ENCODE measurements around the gene CAPN8.

CAPN8 gene

DNA sequence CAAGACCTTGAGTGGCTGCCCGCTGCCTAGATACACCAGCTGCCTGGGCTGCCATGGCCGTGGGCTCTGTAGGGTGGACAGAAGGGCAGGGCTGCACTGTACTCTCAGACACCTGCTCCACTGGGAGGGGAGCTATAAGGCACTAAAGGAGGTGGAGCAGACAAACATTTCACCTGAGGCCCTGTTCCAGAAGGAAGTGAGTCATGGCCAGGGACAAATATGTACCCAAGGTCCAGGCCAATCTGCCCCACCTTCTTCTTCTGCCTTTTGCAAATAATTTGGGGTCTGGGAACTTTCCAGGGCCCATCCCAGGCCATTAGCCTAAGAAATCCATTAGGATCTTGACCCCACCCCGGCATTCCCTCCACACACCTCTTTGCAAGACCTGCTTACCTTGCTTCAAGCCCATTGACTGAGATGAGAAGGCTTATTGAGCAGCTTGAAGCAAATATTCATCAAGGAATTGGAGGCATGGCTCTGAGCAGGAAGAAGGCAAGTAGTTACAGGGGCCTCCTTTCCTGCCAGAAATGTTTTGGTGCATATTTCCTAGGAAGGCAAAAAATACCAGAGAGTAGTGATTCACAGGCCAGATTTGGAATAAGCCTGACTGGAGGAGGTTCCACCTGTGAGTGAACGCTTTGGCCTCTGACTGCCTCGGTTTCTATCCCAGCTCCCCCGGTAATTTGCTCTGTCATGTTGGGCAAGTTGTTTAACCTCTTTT, at the start of gene CAPN8:
Gene CAPN8, minus strand, starts transcription at position 110 of the 721 bp plus-strand sequence. Its CDS starts 55 bp downstream, at position 55.
- H3K27ac ChIP-seq, result peak within 1 kb of the TSS in 2 of 21 experiments; percentile 1 to 32
- no peak within 1 kb of the TSS for H3K4me3 ChIP-seq

GRCh38 chr1:223714849-223715603, 49.5 kb upstream of the CAPN8 start:
- peak overlapping the region in 16 of 21 experiments; percentile 18 to 96 (median 63) for H3K27ac ChIP-seq
- peak overlapping the region in 1 of 7 experiments; percentile 4 for H3K4me3 ChIP-seq

- Histone ChIP-seq H3K27ac (peak overlapping the region in 8 of 21 experiments; percentile 54 to 99 (median 96)), H3K4me3 (peak overlapping the region in 1 of 7 experiments; percentile 72)
Measured at GRCh38 chr1:223714421-223714724, 48.9 kb upstream of the CAPN8 start.

DNA sequence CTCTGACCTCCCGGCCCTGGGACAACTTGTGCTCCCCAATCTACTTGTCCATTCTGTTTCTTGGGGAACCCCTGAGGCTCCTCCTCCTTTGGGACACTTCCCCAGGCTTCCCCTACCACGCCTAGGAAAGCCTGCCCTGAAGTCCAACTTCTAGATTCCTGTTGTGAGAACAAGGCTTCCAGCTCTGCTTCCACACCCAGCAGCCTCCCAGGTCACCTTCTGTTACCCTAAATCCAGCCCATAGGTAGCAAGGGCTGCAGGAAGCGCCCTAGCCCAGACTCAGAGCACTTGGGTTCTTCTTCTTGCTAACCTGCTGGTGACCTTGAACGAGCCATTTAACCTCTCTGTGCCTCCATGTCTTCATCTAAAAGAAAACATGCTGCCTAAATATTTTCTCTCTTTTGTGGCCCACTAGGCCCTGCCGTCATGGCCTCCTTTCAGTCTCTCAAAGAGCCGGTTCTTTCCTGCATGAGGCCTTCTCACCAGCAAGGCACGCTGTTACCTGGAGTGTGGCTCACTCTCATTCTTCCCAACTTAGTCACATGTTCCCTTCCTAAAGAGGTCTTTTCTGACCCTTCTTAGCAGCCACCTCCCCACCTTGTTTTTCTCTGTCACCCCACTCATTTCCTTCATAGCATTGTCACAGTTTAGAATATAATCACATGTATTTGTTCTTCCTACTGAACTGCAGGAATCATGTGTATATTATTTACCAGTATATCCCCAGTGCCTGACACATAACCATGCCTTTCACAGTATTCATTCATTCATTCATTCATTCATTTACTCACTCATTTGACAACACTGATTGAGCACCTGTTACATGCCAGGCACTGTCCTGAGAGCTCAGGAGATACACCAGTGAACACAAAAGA, 48.3 kb upstream of the CAPN8 start:
- Histone ChIP-seq H3K4me3 (peak overlapping the region; percentile 55 to 86 (median 77)), H3K27ac (peak overlapping the region in 20 of 21 experiments; percentile 88 to 99 (median 96))

DNA sequence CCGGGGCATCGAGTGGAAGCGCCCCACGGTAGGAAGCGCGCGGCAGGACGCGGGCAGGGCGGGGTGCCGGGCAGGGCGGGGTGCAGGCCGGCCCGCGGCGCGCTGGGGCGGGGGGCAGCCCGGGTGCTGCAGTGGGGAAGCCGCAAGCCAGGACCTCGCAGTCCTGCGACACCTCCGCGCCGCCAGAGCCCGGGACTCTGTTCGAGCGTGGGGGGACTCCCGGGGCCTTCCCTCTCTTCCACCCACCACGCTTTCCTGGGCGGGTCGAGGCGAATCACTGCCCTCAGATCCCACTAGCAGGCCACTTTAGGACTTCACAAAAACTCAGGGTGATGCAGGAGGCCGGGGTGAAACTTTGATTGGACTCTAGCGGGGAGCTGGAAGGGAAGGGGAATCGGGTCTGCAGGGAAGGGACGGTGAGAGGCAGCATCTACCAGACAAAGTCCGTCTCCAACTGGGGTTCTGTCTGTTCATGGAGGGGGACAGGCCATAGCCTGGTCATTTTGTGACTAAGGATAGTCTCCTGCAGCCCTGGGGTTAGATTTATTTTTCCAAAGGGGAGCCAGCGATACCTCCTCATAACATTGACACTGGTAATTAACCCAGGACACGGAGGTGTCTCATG, 47.5 kb upstream of the CAPN8 start:
- peak overlapping the region; percentile 55 to 86 (median 77) for H3K4me3 ChIP-seq
- H3K27ac ChIP-seq, result peak overlapping the region; percentile 88 to 99 (median 96)

DNA sequence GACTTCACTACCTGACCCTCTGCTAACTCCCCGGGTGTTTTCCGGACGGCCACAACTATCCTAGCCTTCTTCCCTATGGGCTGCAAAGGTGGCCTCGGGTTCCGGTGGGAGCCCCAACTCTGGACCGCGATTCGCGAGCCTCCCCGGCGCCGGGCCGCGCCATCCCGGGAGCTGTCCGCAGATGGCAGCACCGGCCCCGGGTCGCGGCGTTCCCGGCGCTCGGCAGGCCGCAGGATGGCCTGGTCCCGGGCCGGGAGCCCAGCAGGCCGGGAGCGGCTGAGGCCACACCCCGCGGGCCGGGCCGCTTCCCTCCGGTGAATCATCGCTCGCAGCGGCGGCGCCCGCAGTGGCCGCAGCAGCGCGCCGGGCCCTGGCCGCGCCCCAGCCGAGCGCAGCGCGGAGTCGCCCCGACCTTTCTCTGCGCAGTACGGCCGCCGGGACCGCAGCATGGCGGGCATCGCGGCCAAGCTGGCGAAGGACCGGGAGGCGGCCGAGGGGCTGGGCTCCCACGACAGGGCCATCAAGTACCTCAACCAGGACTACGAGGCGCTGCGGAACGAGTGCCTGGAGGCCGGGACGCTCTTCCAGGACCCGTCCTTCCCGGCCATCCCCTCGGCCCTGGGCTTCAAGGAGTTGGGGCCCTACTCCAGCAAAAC, 46.8 kb upstream of the CAPN8 start, which contains the start of gene CAPN2:
Gene CAPN2, plus strand, starts transcription at position 346 of the 656 bp plus-strand sequence. Its CDS starts 102 bp downstream, at position 448.
- Histone ChIP-seq H3K4me3 (peak within 1 kb of the TSS; percentile 55 to 86 (median 77)), H3K27ac (peak within 1 kb of the TSS; percentile 88 to 99 (median 96))

DNA sequence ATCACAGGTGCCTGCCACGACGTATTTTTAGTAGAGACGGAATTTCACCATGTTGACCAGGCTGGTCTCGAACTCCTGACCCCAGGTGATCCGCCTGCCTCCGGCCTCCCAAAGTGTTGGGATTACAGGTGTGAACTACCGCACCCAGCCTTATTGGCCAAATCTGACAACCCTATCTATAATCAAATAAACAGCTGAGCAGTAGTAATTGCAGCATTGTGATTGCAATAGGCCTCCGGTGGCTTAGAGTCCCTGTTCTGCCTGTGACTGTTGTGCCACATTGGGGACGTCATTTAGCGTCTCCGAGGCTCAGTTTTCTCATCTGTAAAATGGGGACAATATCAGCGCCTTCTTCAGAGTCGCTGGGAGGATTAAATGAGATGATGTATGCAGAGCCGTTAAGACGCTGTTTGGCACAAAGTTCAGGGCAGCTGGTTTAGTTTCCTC, 46.3 kb upstream of the CAPN8 start:
- Histone ChIP-seq H3K27ac (peak overlapping the region; percentile 81 to 99 (median 96)), H3K4me3 (peak overlapping the region; percentile 55 to 86 (median 77))

- peak overlapping the region in 3 of 21 experiments; percentile 29 to 97 (median 40) for H3K27ac ChIP-seq
- no peak overlapping the region for H3K4me3 ChIP-seq
Measured at GRCh38 chr1:223711173-223711572, 45.7 kb upstream of the CAPN8 start.

- Histone ChIP-seq H3K27ac (peak overlapping the region in 2 of 21 experiments; percentile 29 to 40), H3K4me3 (no peak overlapping the region)
Measured at GRCh38 chr1:223710179-223711133, 45.0 kb upstream of the CAPN8 start.

- Histone ChIP-seq H3K27ac (peak overlapping the region in 1 of 21 experiments; percentile 6), H3K4me3 (no peak overlapping the region)
Measured at GRCh38 chr1:223709598-223709997, 44.1 kb upstream of the CAPN8 start.

DNA sequence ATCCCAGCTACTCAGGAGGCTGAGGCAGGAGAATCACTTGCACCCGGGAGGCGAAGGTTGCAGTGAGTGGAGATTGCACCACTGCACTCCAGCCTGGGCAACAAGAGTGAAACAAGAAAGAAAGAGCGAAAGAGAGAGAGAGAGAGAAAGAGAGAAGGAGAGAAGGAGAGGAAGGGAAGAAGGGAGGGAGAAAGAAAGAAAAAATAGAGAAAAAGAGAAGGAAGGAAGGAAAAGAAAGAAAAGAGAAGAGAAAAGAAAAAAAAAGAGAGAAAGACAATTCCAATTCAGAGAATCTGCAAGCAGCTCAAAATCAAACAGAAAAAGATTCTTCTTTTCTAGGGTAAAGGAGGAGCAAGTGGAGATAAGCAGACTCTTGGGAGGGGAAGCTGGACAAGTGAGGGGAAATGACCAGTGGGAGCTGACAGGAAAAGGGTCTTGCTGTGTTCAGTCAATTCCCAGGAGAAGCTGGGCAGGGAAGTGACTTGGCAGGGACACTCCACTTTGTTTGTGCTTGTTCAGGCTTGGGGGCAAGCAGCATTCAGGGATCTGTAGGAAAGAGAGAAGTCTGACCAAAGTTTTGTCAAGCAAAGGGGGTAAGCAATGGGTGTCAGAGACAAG, 43.3 kb upstream of the CAPN8 start:
- Histone ChIP-seq H3K4me3 (no peak overlapping the region), H3K27ac (peak overlapping the region in 11 of 21 experiments; percentile 0 to 91 (median 81))

DNA sequence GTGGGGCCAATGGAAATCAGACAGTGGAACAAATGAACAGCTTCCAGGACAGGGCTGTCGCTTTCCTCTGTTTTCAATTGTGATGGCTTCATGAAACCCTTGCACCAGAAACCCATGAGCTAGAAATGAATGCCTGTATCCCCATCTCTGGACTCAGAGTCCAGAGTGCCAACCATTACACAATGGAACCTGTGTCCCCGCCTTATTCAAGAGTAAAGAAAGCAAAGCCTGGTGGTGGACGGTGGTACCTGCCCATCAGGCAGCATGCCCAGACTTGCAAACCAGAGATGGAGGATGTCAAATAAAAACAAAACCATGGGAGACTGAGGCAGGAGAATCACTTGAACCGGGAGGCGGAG, 42.5 kb upstream of the CAPN8 start:
- peak overlapping the region in 1 of 7 experiments; percentile 12 for H3K4me3 ChIP-seq

GRCh38 chr1:223707256-223708000, 41.9 kb upstream of the CAPN8 start:
- H3K4me3 ChIP-seq, result no peak overlapping the region

More for the DNA sequence above, 42.5 kb upstream of the CAPN8 start:
- H3K27ac ChIP-seq, result peak overlapping the region in 20 of 21 experiments; percentile 48 to 91 (median 74)

DNA sequence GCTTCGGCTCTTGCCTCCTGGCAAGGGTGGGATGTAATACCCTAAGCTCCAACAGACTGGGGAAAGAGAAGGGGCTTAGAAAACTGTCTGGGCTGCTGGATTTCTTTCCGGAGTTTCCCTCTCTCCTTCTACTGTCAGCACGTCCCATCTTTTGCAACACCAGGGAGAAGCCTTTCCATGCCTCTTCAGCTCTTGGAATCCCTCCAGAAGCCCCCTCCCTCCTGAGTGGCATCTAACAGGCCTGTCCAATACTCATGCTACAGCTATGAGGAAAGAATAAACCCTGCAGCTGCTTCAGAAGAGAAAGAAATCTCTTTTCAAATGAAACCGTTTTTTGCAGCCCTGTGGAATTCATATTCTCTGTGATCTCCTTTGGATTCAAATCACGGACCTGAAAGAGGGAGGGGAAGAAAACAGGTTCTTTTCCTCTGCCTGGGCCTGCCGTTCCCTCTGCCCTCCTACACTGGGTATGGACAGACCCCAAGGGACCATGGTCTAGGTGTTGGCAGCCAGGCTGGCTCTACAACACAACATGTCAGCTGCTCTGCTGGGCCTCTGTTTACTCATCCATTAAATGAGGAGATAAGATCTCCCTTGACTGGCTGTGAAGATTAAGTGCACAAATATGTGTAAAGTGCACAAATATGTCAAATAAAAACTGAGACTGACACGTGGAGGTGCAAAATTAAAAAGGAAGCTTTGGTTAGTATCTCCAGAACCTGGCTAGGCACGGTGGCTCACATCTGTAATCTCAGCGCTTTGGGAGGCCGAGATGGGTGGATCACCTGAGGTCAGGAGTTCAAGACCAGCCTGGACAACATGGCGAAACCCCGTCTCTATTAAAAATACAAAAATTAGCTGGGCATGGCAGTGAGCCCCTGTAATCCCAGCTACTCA, 40.8 kb upstream of the CAPN8 start:
- Histone ChIP-seq H3K27ac (peak overlapping the region in 20 of 21 experiments; percentile 20 to 89 (median 70)), H3K4me3 (no peak overlapping the region)

More at GRCh38 chr1:223707256-223708000, 41.9 kb upstream of the CAPN8 start:
- peak overlapping the region in 20 of 21 experiments; percentile 48 to 91 (median 74) for H3K27ac ChIP-seq
